ENCODE measurements around the gene SPACA4.

The SPACA4 gene

GRCh38 chr19:48654299-48655059 lies 47.9 kb downstream of the SPACA4 start:
- no peaks in the 10 kb centered on the region for H3K27me3 ChIP-seq (ENCODE audit: control insufficient read depth, insufficient read depth, low read length)
- H3K36me3 ChIP-seq (ENCODE audit: control insufficient read depth, insufficient read depth, low read length) = no peaks in the 10 kb centered on the region
- H3K9me3 ChIP-seq (ENCODE audit: control insufficient read depth, low read length) = no peaks in the 10 kb centered on the region
- H3K9ac ChIP-seq (ENCODE audit: low read length) = no peak overlapping the region
- H3K4me1 ChIP-seq (ENCODE audit: control insufficient read depth, insufficient read depth, low read length) = no peaks in the 10 kb centered on the region
- H3K4me3 ChIP-seq (ENCODE audit: low read length) = no peak overlapping the region

GRCh38 chr19:48656840-48657474 lies 50.4 kb downstream of the SPACA4 start:
- H3K27me3 ChIP-seq (ENCODE audit: control insufficient read depth, insufficient read depth, low read length) = no peaks in the 10 kb centered on the region
- peaks cover 9% of the 10 kb centered on the region for H3K4me1 ChIP-seq (ENCODE audit: control insufficient read depth, insufficient read depth, low read length)
- no peak overlapping the region for H3K9ac ChIP-seq (ENCODE audit: low read length)
- H3K36me3 ChIP-seq (ENCODE audit: control insufficient read depth, insufficient read depth, low read length) = no peaks in the 10 kb centered on the region
- no peak overlapping the region for H3K4me3 ChIP-seq (ENCODE audit: low read length)
- no peaks in the 10 kb centered on the region for H3K9me3 ChIP-seq (ENCODE audit: control insufficient read depth, low read length)

Measured in mucosa of stomach (tissue), 1 donor.